T-helper 22 cell (primary cell): Measurements from ENCODE around the gene CALN1.
"Not testable (repeated sequence)": the region's sequence is repeated elsewhere in the genome, so short reads cannot be mapped to it uniquely, and the experiment has no call there.

ENCODE experiments used
- DNase-seq: peaks from one replicate; pipeline ENCODE4 v3.0.0-alpha.2; 2020; ENCODE audit warnings: low read depth

Gene CALN1

GRCh38 chr7:71864130-71864529 lies 548.0 kb downstream of the CALN1 start:
- DNase-seq = no peak

GRCh38 chr7:71860572-71860971 lies 551.6 kb downstream of the CALN1 start:
- DNase-seq = no peak

GRCh38 chr7:71857338-71857737 lies 554.8 kb downstream of the CALN1 start:
- DNase-seq = no peak

GRCh38 chr7:71854546-71855397 lies 557.4 kb downstream of the CALN1 start:
- no peak for DNase-seq

- DNase-seq = no peak
Measured at GRCh38 chr7:71851776-71852498, 560.2 kb downstream of the CALN1 start.

GRCh38 chr7:71846160-71846559 lies 566.0 kb downstream of the CALN1 start:
- no peak for DNase-seq

- DNase-seq = no peak
Measured at GRCh38 chr7:71843676-71844075, 568.5 kb downstream of the CALN1 start.

- DNase-seq = no peak
Measured at GRCh38 chr7:71842786-71843185, 569.4 kb downstream of the CALN1 start.

GRCh38 chr7:71842381-71842780 lies 569.8 kb downstream of the CALN1 start:
- DNase-seq = no peak

- no peak for DNase-seq
Measured at GRCh38 chr7:71835056-71835455, 577.1 kb downstream of the CALN1 start.

GRCh38 chr7:71829515-71829914 lies 582.6 kb downstream of the CALN1 start:
- no peak for DNase-seq

GRCh38 chr7:71828361-71828760 lies 583.8 kb downstream of the CALN1 start:
- DNase-seq = no peak

- no peak for DNase-seq
Measured at GRCh38 chr7:71826141-71826540, 586.0 kb downstream of the CALN1 start.

- no peak for DNase-seq
Measured at GRCh38 chr7:71824006-71824760, 588.0 kb downstream of the CALN1 start.

- DNase-seq = not testable (repeated sequence)
Measured at GRCh38 chr7:71822406-71822805, 589.7 kb downstream of the CALN1 start.

- DNase-seq = no peak
Measured at GRCh38 chr7:71817916-71818315, 594.2 kb downstream of the CALN1 start.

GRCh38 chr7:71808115-71808514 lies 604.0 kb downstream of the CALN1 start:
- no peak for DNase-seq

- DNase-seq = no peak
Measured at GRCh38 chr7:71804256-71804655, 607.9 kb downstream of the CALN1 start.

GRCh38 chr7:71801976-71802375 lies 610.2 kb downstream of the CALN1 start:
- no peak for DNase-seq

- DNase-seq = no peak
Measured at GRCh38 chr7:71800321-71800720, 611.8 kb downstream of the CALN1 start.

- no peak for DNase-seq
Measured at GRCh38 chr7:71795410-71795809, 616.7 kb downstream of the CALN1 start.

GRCh38 chr7:71793251-71793650 lies 618.9 kb downstream of the CALN1 start:
- no peak for DNase-seq

GRCh38 chr7:71787513-71787912 lies 624.6 kb downstream of the CALN1 start:
- DNase-seq = no peak
